Measurements from ENCODE around the gene CPXM2. TPM values are rescaled to one million over a fixed set of nuclear protein-coding genes. Genes with fewer than 3 reads are reported as not detected.
A peak's percentile ranks its signal among the peaks of the same experiment; 100 is the strongest.

Gene CPXM2
- total RNA-seq, 2 experiments from 2014 or later, result not detected

DNA sequence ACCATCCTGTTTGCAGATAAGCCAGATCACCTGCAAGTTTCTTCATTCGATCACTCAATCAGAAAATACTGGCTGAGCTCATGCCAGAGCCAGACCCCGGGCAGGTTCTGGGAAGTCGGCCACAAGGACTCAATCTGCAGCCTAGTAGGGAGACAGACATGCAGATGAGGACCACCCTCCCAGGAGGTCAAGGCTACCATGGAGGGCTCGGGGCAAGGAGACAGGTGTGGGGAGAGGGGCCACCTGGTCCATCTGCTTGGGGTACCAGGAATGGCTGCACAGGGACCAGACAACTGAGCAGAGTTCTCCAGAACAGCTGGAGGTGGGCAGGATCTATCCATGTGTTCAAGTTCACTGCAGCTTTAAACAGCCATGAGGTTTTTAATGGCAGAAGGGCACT, 16.8 kb upstream of the CPXM2 start:
- H3K9me3 ChIP-seq (ENCODE audit: control insufficient read depth in 1 of 2, insufficient read depth in 1 of 2, low read length in 2 of 2), result peaks cover 0 to 8% of the 10 kb centered on the region in 2 experiments
- DNase-seq (no peak), ATAC-seq (ENCODE audit: poor library complexity) (no peak)
- Mint-ChIP-seq H3K27me3 (peaks cover 48% of the 10 kb centered on the region), H3K36me3 (ENCODE audit: low read depth) (no peaks in the 10 kb centered on the region), H3K4me3 (no peak overlapping the region), H3K4me1 (ENCODE audit: low read depth) (no peaks in the 10 kb centered on the region), H3K9me3 (no peaks in the 10 kb centered on the region), H3K27ac (no peak overlapping the region)
- TF ChIP-seq, protein P1, sequence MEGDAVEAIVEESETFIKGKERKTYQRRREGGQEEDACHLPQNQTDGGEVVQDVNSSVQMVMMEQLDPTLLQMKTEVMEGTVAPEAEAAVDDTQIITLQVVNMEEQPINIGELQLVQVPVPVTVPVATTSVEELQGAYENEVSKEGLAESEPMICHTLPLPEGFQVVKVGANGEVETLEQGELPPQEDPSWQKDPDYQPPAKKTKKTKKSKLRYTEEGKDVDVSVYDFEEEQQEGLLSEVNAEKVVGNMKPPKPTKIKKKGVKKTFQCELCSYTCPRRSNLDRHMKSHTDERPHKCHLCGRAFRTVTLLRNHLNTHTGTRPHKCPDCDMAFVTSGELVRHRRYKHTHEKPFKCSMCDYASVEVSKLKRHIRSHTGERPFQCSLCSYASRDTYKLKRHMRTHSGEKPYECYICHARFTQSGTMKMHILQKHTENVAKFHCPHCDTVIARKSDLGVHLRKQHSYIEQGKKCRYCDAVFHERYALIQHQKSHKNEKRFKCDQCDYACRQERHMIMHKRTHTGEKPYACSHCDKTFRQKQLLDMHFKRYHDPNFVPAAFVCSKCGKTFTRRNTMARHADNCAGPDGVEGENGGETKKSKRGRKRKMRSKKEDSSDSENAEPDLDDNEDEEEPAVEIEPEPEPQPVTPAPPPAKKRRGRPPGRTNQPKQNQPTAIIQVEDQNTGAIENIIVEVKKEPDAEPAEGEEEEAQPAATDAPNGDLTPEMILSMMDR (IDR thresholded peaks at IDR 0.05), result no peak
- no peaks in the 10 kb centered on the region for H3K36me3 ChIP-seq (ENCODE audit: insufficient read depth, low read length)
- intact Hi-C loops (cut with DNase I, micrococcal nuclease), result no loop called here
- POLR2A ChIA-PET, result no interaction called here
- no peaks in the 10 kb centered on the region for H3K4me1 ChIP-seq (ENCODE audit: insufficient read depth, low read length)
- H3K4me3 ChIP-seq (ENCODE audit: low read length), result no peak overlapping the region
- peaks cover 3 to 6% of the 10 kb centered on the region in 2 experiments for H3K27me3 ChIP-seq (ENCODE audit: control insufficient read depth in 1 of 2, insufficient read depth in 2 of 2, low read length in 2 of 2)
- CTCF ChIA-PET, result no interaction called here
- no peak overlapping the region for H3K27ac ChIP-seq (ENCODE audit: low read depth in 1 of 2, low read length in 2 of 2)

DNA sequence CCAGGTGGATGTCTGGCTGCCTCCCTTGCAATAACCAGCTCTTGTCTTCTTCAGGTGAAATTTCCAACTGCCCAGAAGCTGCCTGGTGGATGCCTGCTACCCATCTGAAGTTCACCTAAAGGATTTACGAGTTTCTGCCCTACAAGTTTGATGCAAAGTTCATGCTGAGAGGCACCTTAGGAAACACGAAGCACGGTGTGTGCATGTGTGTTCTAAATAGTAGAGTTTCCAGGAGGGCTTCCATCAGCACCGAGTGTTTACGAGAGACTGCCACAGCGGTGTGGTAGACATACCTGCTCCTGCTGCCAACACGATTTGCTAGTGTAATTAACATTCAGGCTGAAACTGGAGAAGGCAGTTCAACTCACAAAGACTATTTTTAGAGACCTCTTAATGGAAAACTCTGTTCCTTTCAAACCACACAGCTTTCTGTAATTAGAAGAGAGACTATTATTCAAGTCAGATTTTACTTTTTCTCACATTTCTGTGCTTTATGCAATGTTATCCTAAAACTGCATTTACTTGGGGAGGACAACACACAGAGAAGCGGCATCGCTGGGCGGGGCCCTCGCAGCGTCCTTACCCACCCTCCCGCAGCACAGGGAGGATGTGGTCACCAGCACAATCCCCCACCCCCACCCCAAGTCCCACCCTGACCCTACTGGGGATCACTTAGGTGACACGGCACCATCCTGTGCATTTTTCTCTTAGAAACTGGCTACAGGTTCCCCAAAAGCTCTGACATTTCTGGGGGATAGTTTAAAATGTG, 15.5 kb upstream of the CPXM2 start:
- no peak for ATAC-seq (ENCODE audit: poor library complexity)

DNA sequence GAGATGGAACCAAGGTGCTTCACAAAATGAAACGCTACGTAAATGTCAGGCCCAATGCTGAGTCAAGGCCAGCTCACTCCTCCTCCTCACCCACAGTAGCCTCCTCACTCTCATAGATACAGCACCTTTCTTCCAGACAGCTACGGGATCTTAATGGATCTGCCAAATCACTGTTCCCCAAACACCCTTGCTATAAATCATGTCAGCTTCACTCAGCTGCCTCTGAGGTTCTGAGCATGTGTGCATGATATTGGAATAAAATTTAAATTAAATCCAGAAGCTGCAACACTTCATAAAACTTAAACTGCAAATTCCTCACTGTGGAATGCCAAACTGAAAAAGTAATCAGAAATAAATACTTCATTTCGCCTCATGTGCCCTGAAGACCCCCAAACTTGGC, 14.7 kb upstream of the CPXM2 start:
- Mint-ChIP-seq H3K36me3 (ENCODE audit: low read depth) (no peaks in the 10 kb centered on the region), H3K27ac (no peak overlapping the region), H3K27me3 (peaks cover 46% of the 10 kb centered on the region), H3K4me3 (no peak overlapping the region), H3K9me3 (no peaks in the 10 kb centered on the region), H3K4me1 (ENCODE audit: low read depth) (no peaks in the 10 kb centered on the region)
- Histone ChIP-seq H3K27me3 (ENCODE audit: control insufficient read depth in 1 of 2, insufficient read depth in 2 of 2, low read length in 2 of 2) (peaks cover 0 to 4% of the 10 kb centered on the region in 2 experiments), H3K4me3 (ENCODE audit: low read length) (no peak overlapping the region), H3K36me3 (ENCODE audit: insufficient read depth, low read length) (no peaks in the 10 kb centered on the region), H3K9me3 (ENCODE audit: control insufficient read depth in 1 of 2, insufficient read depth in 1 of 2, low read length in 2 of 2) (peaks cover 0 to 8% of the 10 kb centered on the region in 2 experiments), H3K27ac (ENCODE audit: low read depth in 1 of 2, low read length in 2 of 2) (no peak overlapping the region), H3K4me1 (ENCODE audit: insufficient read depth, low read length) (no peaks in the 10 kb centered on the region)
- no peak for ATAC-seq (ENCODE audit: poor library complexity)
- ChIA-PET CTCF (no interaction called here), POLR2A (no interaction called here)
- TF ChIP-seq, protein P1 (IDR thresholded peaks at IDR 0.05), result no peak
- DNase-seq, result no peak
- intact Hi-C loops (cut with DNase I, micrococcal nuclease), result no loop called here

More for the DNA sequence above, 15.5 kb upstream of the CPXM2 start:
- no peaks in the 10 kb centered on the region for H3K4me1 ChIP-seq (ENCODE audit: insufficient read depth, low read length)
- H3K36me3 ChIP-seq (ENCODE audit: insufficient read depth, low read length), result no peaks in the 10 kb centered on the region
- no peaks in the 10 kb centered on the region for H3K36me3 Mint-ChIP-seq (ENCODE audit: low read depth)
- H3K27me3 Mint-ChIP-seq, result peaks cover 52% of the 10 kb centered on the region
- H3K4me3 Mint-ChIP-seq, result no peak overlapping the region
- H3K27ac Mint-ChIP-seq, result no peak overlapping the region
- no peaks in the 10 kb centered on the region for H3K4me1 Mint-ChIP-seq (ENCODE audit: low read depth)
- TF ChIP-seq, protein P1 (IDR thresholded peaks at IDR 0.05), result no peak
- H3K9me3 Mint-ChIP-seq, result no peaks in the 10 kb centered on the region
- POLR2A ChIA-PET, result no interaction called here
- H3K27me3 ChIP-seq (ENCODE audit: control insufficient read depth in 1 of 2, insufficient read depth in 2 of 2, low read length in 2 of 2), result peaks cover 0 to 4% of the 10 kb centered on the region in 2 experiments
- peaks cover 0 to 8% of the 10 kb centered on the region in 2 experiments for H3K9me3 ChIP-seq (ENCODE audit: control insufficient read depth in 1 of 2, insufficient read depth in 1 of 2, low read length in 2 of 2)
- peak in 1 of 14 experiments; percentile 12 for DNase-seq
- H3K27ac ChIP-seq (ENCODE audit: low read depth in 1 of 2, low read length in 2 of 2), result no peak overlapping the region
- no peak overlapping the region for H3K4me3 ChIP-seq (ENCODE audit: low read length)
- CTCF ChIA-PET, result no interaction called here
- intact Hi-C loops (cut with DNase I, micrococcal nuclease), result no loop called here

Data from CD4-positive, alpha-beta T cell (primary cell).